ENCODE results near the gene CAMKMT.

DNA sequence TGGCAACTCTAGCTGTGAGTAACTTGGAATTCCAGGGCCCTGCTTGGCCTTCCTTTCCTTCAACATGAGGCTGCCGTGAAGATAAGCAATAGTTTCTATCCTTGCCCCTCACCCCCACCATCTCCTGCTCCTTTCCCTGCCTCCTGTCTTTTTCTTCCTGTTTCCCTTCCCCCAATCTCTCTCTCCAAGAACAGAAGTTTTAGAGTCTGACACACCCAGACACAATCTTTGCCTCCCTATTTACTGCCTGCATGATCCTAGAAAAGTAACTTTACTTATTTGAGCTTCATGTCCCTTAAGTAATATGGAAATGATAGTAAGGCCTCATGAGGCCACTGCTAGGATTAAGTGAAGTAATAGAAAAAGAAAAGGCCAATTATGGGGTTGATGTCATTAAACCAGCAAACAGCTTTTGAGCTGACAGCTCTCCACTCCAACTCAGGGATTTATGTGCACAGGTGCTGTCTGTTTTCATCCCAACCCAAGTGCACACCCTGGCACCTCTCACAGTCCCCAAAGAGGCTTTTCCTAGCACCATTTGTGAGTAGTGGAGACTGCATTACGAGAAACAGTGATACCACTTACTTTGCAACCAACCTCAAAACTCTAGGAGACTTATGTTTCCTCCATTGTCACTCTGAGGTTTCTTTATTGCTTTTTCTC lies 456.1 kb downstream of the CAMKMT start:
- TF ChIP-seq EZH2 (IDR thresholded peaks at IDR 0.05; ENCODE audit: borderline replicate concordance, low read length) (no peak), CTCF (conservative IDR thresholded peaks at IDR 0.05 in 1 of 2, IDR thresholded peaks at IDR 0.05 in 1 of 2; ENCODE audit: extremely low read depth in 1 of 2, insufficient read depth in 1 of 2, low read depth in 1 of 2, low read length in 2 of 2) (no peak)

Measured in mammary epithelial cell (primary cell).